Stimulated activated CD8-positive, alpha-beta memory T cell treated with anti-CD3 and anti-CD28 coated beads, Interleukin-4, amount 100 ng/mL, for 48 hours (primary cell): Measurements from ENCODE around the gene MMP28.
"Not testable (repeated sequence)": the region's sequence is repeated elsewhere in the genome, so short reads cannot be mapped to it uniquely, and the experiment has no call there.

Experiments
- DNase-seq: peaks from one replicate; pipeline ENCODE4 v3.0.0-alpha.2; 2020

Gene MMP28

DNA sequence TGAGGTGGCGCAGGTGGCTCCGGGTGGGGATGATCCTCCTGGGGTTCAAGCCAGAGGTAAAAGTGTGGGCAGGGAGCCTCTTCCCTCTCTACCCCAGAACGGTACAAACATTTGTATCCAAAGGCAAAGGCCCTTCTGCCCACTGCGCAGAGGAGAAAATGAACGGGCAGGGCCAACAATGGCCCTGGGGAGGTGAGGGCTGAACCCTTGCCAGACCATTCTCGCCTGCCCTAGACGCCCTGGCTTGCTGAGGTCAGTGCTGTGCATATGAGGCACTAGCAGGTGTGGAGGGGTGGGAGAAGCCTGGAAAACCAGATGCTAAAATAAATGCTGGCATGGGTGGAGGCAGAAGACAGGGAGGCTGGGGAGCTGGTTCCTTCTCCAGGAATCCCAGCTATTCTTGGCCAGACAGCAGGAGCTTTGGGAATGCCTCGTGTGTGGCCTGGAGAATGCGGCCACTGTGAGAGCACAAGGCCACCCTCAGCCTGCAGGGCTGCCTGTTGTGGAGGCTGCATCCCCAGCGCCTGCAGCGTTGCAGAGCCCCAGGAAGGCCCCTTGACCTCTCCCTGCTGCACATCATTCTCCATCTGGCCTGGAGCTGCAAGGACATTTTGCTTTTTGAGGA lies 30.2 kb downstream of the MMP28 start:
- no peak for DNase-seq

DNA sequence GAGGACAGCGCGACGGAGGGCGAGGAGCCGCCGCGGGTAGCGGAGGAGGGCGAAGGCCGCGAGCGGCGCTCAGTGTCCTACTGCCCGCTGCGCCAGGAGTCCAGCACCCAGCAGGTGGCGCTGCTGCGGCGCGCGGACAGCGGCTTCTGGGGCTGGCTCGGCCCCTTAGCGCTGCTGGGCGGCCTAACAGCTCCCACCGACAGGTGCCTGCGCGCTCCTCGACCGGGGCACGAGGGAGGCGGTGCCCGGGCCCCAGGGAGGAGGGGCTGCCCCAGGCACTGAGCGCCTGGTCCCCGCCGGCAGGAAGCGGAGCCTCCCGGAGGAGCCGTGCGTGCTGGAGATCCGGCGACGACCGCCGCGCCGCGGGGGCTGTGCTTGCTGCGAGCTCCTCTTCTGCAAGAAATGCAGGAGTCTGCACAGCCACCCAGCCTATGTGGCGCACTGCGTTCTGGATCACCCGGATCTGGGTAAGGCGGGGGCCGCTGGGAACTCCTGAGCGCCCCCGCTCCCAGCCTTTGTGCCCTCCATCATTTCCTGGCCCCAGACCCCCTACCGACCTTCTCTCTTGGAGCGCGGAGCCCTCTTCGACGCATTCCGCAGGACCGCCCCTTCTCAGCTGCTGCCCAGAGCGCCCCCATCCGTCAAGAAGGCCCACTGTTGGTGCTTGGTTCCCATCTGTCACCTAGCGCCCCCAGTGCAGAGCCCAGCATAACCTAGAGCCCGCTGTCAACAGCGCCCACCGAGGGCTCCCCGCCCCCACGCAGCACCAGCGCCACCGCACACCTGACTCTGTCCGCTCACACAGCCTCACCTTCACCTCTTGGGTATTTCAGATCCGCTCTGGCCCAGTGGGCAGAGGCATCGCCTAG lies 31.1 kb downstream of the MMP28 start:
- DNase-seq = peak; percentile 93

DNA sequence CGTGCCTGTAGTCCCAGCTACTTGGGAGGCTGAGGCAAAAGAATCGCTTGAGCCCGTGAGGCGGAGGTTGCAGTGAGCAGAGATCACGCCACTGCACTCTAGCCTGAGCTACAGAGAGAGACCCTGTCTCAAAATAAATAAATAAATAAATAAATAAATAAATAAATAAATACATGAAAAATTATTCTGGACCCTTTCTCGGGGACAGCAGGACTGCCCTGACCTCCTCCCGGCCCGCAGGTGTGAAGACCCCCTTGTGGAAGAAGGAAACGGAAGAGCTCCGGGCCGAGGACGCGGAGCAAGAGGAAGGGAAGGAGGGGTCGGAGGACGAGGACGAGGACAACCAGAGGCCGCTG lies 31.7 kb downstream of the MMP28 start:
- DNase-seq = no peak

DNA sequence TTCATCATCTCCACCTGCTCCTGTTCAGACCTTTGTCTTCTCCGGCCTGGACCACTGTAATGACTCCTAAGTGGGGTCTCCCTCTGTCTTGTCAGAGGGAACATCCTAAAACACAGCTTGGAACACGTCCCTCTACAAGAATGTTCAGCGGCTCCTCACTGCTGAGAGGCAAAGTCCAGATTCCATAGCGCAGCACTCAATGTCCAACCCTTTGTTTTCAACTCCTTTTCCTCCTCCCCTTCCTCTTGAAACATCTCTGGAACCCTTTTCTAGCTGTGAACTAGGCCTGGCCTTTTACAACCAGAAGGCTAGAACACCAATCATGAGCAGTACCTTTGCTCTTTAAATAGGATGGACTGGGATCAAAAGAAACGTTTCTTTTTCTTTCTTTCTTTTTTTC lies 33.8 kb downstream of the MMP28 start:
- DNase-seq = no peak

DNA sequence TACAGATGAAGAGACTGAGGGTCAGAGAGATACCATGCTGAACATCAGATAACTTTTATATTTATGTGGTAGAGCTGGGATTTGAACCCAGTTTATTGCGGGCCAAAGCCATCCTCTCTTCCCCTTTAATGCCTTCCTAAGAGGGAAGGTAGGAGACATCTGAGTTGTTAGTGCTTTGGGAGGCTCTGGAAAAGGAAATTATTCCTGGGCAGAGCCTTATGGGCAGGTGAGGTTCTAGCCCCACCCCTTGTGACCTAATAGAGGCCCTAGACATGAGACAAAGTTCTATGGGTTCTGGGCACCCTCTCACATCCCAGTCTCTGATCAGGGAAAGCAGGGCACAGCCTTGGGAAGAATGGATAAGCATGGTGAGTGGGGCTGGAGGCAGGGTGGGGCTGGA lies 34.9 kb downstream of the MMP28 start, which contains the start of gene C17orf50:
Gene C17orf50 (plus strand): TSS at position 301 of the 400 bp plus-strand sequence. CDS start 55 bp downstream, at position 356.
- DNase-seq = no peak

DNA sequence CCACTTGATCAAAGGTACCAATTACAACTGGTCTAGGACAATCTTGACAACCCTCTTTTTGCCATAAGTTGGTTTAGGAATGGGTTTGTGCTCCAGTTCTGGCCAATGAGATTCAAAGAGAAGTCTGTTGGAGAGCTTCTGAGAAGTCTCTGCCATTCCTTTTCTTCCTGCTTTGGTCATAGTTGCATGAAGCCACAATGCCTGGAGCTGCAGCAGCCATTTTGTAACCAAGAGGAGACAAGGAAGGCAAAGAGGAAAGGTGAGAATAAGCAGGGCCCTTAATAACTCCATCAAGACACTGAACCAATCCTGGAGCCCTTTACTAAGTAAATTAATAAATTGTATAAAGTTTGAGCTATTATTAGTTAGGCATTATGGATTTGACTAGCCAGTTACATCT lies 38.2 kb downstream of the MMP28 start:
- DNase-seq = no peak

DNA sequence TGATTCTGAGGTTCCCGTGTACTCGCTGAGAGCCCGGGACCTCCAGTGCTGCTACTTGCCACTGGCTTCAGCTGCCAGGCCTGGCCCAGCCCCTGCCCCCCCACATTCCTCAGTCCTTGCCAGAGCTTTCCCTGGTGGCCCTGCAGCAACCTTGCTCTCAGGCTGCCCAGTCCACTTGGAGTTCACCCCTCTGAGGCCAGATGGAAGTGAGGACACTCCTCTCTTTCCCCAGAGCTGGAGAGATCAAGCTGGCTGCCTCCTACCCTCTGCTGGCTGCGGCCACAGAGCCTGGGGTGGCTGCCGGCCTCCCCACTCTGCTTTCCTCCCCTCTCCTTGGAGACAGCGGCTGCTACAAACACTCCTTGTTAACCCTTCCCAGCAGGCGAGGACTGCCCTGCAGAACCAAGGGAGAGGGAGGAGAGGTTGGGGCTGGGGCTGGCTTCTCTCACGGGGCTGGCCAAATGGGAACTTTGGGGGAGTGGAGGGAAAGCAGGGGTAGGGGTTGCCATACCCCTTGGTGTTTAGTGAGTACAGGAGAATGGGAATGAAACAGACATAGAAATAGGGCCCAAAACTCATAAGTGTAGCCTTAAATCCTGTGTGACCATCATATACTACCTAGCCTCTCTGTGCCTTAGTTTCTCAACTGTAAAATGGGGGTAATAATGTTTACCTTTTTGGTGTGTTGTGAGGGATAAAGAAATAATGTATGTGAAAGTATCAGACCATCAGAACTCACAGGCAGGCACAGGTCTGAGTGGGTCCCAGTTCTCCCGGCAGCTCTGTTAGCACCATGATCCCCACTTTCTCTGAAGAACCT lies 42.3 kb downstream of the MMP28 start, which contains the start of gene GAS2L2:
Gene GAS2L2 (minus strand): TSS at position 295 of the 820 bp plus-strand sequence. CDS start 389 bp downstream, outside the sequence.
- no peak for DNase-seq

DNA sequence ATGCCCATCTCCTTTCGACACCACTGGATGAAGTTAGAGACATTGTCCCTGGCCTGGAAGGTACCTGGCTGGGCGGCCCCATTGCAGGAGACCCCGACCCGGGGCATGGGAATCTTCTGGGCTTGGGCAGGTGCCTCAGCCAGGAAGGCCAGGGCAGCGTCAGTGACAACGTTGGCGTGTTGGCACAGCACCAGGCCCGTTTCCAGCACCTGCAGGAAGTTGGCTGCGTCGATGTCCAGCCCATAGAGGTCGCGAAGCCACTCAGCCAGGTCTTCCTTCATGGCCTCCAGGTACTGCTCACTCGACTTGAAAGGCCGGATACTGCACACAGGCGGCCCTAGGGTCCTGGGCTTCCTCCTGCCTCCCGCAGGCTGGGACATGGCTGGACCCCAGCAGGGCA lies 43.0 kb downstream of the MMP28 start:
- DNase-seq = no peak

DNA sequence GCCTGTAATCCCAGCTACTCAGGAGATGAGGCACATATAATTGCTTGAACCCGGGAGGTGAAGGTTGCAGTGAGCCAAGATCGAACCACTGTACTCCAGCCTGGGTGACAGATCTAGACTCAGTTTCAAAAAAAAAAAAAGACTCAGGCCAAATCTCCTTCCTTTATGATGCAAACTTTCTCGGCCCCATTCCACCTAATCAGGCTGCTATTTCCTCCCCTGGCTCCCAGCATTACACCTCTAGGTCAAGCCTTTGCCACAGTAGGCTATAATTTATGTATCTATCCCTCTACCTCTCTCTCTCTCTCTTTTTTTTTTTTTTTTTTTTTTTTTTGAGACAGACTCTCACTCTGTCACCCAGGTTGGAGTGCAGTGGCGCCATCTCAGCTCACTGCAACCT lies 43.9 kb downstream of the MMP28 start:
- DNase-seq = not testable (repeated sequence)

DNA sequence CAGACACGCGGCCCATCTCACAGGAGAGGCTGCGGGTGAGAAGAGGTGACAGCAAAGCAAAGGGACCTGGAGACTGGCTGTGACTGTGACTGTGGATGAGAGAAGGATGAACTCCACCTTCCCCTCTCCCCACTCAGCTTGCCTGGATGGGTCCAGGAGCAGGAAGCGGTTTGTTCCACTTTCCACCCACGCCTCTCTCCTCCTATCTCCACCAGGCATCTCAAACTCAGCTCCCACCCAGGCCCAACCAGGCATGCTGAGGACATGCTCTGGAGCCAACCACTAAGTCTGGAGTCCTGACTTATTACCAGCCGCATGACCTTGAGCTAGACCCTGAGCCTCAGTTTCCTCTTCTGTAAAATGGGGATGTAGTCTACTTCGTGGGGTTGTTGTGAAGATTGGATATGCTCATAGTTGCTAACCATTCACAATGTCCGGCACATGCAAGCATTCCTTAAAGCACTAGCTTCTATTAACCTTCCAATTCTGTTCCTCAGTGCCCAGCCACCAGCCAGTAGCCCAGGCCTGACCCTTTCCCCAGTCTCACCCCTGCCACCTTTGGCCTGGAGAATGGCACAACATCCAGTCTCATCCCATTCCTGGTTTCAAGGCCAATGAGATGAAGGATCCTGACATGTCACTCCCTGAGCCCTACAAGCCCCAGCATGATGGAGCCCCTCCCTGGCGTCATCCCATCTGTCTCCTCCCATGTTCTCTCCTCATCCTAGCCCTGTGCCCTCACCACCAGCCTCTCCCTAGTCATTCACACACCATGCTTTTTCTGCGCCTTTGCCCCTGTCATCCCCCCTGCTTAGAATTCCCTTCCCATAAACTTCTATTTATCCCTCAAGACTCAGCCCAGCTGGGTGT lies 44.7 kb downstream of the MMP28 start:
- DNase-seq = no peak

DNA sequence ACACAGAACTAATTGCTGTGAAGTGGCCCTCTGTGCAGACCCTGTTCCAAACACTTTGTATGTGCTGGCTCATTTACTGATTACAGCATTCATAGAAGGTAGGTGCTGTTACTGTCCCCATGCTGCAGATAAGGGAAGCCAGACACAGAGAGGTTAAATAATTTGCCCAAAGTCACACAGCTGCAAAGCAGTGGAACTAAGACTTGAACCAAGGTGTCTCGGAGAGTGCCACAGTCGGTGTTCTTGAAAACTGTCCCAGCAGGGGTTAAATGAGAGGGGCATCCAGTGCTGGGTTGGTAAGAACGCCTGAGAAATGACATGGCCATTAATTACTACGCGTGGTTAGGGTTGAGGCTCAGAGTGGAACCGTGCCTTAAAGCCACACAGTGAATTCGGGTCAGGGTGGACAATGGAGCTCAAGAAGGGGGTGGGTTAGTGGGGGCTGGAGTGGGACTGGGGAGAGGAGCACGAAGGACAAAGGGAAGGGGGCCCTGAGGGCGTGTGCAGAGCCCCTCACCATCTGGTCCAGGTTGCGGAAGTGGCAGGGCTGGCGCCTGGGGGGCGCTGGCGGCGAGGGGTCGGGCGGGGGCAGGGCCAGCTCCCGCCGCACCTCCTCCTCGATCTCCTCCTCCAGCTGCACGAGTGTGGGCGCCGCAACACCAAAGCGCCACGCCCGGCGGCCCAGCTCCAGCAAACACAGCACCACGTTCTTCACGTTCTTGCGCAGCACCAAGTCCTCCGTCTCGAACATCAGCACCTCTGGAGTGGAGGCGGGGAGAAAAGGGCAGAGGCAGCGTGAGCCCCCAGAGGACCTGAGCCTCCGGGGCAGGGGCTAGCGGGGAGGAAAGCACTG lies 45.7 kb downstream of the MMP28 start:
- peak; percentile 38 for DNase-seq

DNA sequence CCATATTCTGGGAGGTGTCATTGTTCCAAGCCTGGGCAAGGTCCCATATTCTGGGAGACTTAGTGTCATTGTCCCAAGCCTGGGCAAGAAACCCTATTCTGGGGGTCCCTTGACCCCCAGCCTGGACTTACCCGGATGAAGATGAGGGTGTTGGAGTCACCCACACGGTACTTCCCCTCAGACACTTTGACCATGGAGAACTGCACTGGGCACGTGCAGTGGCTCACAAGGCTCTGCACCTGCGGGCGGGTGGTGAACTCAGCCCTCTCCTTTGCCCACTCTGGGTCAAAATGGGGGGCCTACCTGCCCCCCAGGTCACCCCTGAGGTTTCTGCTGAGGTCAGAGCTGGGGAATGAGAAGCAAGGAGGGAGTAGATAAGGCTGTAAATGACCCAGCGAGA lies 46.5 kb downstream of the MMP28 start:
- no peak for DNase-seq

DNA sequence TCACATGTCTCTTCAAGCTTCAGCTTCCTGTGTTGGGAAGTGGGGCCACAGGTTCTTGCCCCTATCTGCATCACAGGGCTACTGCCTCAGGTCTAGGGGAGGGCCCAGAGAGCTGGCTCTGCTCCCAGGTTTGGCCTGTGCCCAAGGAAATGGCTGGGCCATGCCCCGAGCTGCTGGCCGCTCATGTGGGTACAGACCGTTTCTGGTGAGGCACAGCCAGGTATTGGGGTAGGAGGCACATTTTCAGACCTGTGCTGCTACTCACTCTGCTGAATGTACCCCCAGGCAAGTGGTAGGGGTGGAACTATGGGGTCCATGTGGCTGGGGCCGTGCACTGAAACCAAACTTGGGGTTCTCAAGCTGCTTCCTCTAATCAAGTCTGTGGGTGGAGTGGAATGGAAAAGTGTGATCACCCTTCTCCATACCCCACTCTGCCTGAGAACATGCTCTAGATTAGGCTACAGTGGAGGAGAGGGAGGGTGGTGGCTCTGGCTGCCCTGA lies 47.0 kb downstream of the MMP28 start:
- DNase-seq = no peak

DNA sequence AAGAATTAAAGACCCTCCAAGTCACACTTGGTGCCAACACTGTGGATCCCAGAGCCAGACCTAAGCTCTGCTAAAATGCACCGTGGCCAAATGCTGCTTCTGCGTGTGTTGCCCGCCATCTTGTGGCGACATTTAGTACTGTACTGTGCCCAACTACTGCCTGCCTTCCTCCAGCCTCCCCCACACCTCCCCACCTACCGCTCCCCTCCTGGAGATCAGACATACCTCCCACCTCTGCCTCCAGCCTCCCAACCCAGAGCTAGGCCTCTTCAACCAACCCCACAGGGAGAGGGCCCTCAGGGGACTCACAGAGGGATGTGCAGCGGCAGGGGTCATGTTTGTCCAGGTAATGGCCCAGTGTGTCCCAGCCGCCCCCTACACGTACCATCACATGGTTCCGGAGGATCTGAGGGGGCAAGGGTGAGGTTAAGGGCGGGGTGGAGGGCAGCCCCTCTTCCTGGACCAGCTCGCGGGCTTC lies 47.9 kb downstream of the MMP28 start:
- DNase-seq = peak; percentile 88

DNA sequence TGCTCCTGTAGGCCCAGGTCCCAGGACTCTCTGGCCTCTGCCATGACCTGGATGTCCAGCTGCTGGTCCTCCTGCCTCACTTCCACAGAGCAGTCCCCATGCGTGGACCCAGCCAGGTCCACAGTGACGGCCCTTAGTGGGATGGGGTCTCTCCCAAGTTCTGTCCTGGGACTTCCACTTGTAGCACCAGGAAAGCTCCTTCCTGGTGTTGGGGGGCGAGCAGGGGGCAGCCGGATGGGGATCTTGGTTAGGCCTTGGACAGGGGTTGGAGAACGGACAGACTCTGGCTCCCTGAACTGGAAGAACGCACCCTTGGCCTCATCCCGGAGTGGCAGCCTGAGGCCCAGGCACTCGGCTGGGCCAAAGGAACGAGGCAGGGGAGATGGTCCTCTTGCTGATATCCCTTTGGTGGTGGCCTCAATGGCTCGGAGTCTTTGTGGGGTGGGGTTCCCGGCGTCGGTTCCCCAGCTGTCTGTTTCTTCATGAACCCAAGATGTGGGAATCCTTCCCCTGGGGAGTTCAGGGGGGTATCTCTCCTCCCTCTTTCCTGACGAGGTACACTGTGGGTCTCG lies 49.6 kb downstream of the MMP28 start:
- DNase-seq = no peak

DNA sequence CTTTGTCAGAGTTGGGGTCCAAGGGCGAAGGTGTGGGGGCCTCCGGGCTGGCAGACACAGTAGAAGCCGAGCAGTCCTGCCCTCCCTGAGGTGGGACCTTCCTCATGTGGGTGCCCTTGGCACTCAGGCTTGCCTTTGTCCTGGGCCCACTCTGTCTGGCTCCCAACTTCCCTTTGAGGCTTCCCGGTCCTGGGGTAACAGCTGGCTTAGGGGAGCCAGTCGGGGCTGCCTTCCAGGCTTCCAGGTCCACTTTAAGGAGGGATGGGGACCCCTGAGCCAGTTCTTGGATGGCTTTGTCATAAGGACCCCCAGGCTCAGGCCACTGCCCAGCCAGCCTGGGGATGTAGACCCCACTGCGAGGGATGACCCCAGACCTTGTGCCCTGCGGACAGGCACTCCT lies 50.2 kb downstream of the MMP28 start:
- DNase-seq = no peak

DNA sequence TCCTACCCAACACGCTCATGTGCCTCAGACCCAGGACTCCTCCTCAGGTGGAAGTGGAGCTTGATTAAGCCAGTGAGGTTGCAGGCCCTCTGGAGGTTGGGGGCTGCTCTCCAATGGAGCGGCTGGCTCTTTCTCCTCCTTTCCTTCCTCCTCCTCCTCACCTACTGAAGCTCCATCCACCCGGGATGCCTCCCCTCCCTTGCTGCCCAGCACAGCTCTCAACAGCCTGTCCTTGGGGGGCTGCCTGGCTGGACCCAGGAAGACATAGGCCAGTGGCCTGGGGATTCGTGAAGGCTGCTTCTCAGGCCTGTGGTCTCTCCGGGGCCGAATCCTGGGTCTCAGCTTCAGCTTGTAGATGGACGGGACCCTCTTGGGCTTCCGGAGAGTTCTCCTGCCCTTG lies 50.6 kb downstream of the MMP28 start:
- no peak for DNase-seq

DNA sequence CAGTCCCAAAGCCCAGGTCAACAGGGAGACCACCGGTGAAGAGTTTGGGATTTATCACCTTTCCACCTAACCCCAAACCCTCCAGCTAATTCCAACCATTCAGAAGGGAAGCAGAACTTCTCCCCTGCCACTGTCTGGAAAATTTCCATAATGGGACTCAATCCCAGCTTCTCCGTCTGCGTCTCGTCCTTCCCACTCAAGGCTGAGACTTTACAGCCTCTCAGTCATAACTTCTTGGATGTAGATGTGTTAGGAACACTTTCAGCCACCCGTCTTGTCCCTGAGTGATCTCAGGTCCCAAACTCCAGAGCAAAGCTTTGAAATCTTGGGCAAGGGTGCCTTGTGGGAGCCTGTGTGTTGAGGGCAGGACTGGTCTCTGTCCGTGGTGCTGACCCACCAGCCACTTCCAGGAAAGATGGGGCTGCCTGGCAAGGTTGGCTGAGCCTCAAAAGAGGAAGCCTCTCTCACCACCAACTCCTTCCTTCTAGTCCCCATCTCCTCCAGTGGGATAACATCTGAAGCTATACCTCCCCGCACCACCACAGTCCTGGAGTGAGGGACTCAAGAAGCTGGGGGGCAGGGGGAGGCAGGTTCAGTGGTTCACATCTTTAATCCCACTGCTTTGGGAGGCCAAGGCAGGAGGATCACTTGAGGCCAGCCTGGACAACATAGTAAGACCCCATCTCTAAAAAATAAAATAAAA lies 51.7 kb downstream of the MMP28 start:
- DNase-seq = peak; percentile 53

DNA sequence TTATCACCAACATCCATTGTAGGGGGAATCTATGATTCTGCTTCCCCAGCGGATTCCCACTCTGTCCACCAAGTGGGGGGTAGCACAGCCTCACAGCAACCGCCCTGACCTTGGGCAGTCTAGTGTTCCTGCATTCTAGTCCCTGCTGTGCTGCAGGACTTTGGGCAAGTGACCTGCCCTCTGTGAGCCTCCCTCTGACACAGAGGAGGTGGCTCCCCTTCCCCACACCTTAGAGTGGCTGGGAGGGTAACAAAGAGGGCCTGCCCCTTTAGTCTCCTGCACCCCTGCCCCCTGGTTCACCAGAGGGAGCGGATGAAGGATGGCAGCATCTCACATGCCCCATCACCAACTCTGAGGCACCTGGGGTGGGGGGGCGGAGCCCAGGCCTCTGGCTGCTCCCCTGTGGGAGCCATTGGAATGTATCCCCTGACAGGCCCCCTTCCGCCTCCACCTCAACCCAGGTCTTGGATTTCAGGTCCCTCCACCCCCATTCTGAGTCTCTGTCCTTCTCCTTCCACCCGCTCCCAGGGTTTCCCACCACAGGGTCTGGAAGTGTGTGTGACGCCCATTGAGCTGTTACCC lies 52.5 kb downstream of the MMP28 start:
- no peak for DNase-seq

DNA sequence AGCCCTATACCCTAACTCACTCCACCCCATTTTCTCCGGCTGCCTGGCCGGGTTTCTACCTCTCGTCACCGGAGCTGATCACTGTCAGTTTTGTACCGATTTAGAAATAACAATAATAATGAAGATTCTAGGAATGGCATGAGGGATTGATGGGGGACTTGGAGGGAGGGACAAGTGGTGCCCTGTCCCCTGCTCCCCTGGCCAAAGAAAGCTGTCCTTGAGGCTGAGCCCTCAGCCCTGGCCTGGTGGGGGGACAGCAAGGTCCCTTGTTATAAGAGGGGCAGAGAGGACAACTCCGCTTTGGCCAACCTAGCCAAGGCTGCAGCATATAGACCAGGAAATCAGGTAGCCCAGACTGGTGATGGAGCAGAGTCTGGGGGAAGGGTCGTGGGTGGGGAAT lies 52.9 kb downstream of the MMP28 start:
- no peak for DNase-seq
